GM12878 (cell line): ENCODE measurements around the gene KAZN. TPM values are rescaled to one million over a fixed set of nuclear protein-coding genes. Genes with fewer than 3 reads are reported as not detected.

Source experiments
- BACH1 ChIP-seq: fragments of 450-650 bp; IDR thresholded peaks from 2 replicates; pipeline ENCODE4 v1.6.1; 2017; ENCODE audit warnings: mild to moderate bottlenecking, borderline replicate concordance
- BMI1 ChIP-seq: fragments of 450-650 bp; IDR thresholded peaks from 2 replicates; pipeline ENCODE4 v1.6.1; 2016; ENCODE audit warnings: mild to moderate bottlenecking, moderate library complexity, borderline replicate concordance
- CUX1 ChIP-seq: IDR thresholded peaks from 2 replicates; pipeline ENCODE4 v1.6.1; 2012; ENCODE audit warnings: improper control_type of control experiment, low read depth, low read length; ENCODE audit not compliant: insufficient replicate concordance
- PAX8 ChIP-seq: fragments of 450-650 bp; IDR thresholded peaks from 2 replicates; pipeline ENCODE4 v1.6.1; 2017; ENCODE audit warnings: mild to moderate bottlenecking, moderate library complexity
- SMAD1 ChIP-seq: fragments of 450-650 bp; IDR thresholded peaks from 2 replicates; pipeline ENCODE4 v1.6.1; 2018; ENCODE audit warnings: mild to moderate bottlenecking, low read depth; ENCODE audit not compliant: partially characterized antibody
- TAF1 ChIP-seq: IDR thresholded peaks from 2 replicates; pipeline ENCODE4 v1.6.1; 2011; ENCODE audit warnings: mild to moderate bottlenecking, low read depth, low read length, borderline replicate concordance
- polyA plus RNA-seq, 11 experiments: library from polyadenylated mRNA; depleted of rRNA in 4 of 11; unstranded in 6 of 11; stranded (reverse) in 5 of 11; fragments of >200 nt; fragmentation: Nextera tagmentation in 4 of 11; fragmentation: Illumina TruSeq in 1 of 11; extraction: Ambion mirVana in 4 of 11; extraction: Trizol in 1 of 11; gene quantifications; 1 replicate in 1 of 11; 2 replicates in 10 of 11; pipeline versions ENCODE4 v1.2.1 to v1.2.3, GENCODE V29; 2011 to 2016; ENCODE audit warnings: inconsistent platforms in 2 of 11, missing spikeins in 2 of 11, low read depth in 1 of 11
- total RNA-seq, 4 experiments: library from RNA; depleted of rRNA in 3 of 4; stranded (reverse); fragments of >200 nt in 3 of 4; fragmentation: Illumina TruSeq in 1 of 4; extraction: Trizol in 1 of 4; gene quantifications; 2 replicates each; pipeline versions ENCODE4 v1.2.1 to v1.2.3, GENCODE V29; 2013 to 2021
- TF ChIP-seq, protein P1 (sequence below): IDR thresholded peaks from 2 replicates; pipeline ENCODE4 v1.6.1; 2011; ENCODE audit warnings: low read depth, mild to moderate bottlenecking, low read length, moderate library complexity, borderline replicate concordance; ENCODE audit errors: extremely low read depth
- TF ChIP-seq, protein P2 (sequence below): fragments of 450-650 bp; IDR thresholded peaks from 2 replicates; pipeline ENCODE4 v1.6.1; 2017; ENCODE audit warnings: antibody characterized with exemption, mild to moderate bottlenecking, moderate library complexity

Gene KAZN
- total and polyA plus RNA-seq, 10 of the 15 experiments (the other 5 are each of a cell fraction or from before 2014, with no cell fraction given) = 0.72 to 4.0 (median 1.2) TPM

GRCh38 chr1:14783592-14783886 is 185.1 kb downstream of the KAZN start (continued):
- TF ChIP-seq CUX1 (no peak), PAX8 (no peak), SMAD1 (no peak), BACH1 (no peak), TAF1 (no peak), BMI1 (no peak)
- TF ChIP-seq, protein P1, sequence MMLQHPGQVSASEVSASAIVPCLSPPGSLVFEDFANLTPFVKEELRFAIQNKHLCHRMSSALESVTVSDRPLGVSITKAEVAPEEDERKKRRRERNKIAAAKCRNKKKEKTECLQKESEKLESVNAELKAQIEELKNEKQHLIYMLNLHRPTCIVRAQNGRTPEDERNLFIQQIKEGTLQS = no peak
- TF ChIP-seq, protein P2, sequence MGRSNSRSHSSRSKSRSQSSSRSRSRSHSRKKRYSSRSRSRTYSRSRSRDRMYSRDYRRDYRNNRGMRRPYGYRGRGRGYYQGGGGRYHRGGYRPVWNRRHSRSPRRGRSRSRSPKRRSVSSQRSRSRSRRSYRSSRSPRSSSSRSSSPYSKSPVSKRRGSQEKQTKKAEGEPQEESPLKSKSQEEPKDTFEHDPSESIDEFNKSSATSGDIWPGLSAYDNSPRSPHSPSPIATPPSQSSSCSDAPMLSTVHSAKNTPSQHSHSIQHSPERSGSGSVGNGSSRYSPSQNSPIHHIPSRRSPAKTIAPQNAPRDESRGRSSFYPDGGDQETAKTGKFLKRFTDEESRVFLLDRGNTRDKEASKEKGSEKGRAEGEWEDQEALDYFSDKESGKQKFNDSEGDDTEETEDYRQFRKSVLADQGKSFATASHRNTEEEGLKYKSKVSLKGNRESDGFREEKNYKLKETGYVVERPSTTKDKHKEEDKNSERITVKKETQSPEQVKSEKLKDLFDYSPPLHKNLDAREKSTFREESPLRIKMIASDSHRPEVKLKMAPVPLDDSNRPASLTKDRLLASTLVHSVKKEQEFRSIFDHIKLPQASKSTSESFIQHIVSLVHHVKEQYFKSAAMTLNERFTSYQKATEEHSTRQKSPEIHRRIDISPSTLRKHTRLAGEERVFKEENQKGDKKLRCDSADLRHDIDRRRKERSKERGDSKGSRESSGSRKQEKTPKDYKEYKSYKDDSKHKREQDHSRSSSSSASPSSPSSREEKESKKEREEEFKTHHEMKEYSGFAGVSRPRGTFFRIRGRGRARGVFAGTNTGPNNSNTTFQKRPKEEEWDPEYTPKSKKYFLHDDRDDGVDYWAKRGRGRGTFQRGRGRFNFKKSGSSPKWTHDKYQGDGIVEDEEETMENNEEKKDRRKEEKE = no peak
